Kidney tubule cell (primary cell): ENCODE results near the gene MPLKIP.
"Not testable (repeated sequence)": the region's sequence is repeated elsewhere in the genome, so short reads cannot be mapped to it uniquely, and the experiment has no call there.

Experiments used
- DNase-seq: peaks from one replicate; pipeline ENCODE4 v3.0.0-alpha.2; 2018; ENCODE audit warnings: low spot score

Gene MPLKIP

DNA sequence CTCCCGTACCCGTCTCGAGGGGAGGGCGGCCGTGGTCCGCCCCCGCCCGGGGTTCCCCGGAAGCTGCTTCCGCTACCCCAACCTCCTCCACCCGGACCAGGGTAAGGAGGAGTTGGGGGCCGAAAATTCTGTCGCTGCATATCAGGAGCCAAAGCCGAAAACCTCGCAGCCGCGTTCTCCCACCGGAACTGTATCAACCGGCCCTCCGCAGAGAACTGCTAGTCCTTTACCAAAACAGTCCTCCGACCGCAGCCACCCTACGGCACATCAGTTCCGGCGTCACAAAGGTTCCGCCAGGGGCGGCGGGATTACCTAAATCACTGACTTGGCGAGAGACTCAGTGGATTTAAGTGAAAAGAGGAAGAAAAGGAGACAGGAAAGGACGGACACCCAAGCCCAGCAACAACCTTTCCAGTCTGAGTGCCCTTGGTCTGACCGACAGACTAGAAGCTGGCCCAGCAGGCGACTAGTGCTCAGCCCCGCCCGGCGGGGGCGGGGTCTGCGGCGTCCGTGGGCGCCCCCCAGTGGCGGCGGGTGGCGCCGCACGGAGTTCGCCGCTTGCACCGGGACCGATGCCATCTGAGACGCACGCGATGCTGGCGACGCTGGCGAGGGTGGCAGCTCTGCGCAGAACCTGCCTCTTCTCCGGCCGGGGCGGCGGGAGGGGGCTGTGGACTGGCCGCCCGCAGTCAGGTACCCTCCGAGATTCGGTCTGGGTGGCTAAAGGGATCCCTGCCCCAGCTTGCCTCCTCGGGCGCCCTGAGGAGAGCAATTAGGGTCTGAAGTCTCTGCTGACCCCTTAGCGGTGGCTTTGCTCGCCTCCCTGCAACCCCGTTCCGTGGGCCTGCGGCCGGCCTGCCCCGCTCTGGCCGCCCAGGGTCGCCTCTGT lies at the start of gene MPLKIP, which contains the start of gene SUGCT:
MPLKIP (minus strand) TSS at position 195 of the 889 bp plus-strand sequence; CDS start at position 140, 55 bp downstream.
SUGCT (plus strand) TSS at position 578 of the 889 bp plus-strand sequence.
- DNase-seq: peak; percentile 87

DNA sequence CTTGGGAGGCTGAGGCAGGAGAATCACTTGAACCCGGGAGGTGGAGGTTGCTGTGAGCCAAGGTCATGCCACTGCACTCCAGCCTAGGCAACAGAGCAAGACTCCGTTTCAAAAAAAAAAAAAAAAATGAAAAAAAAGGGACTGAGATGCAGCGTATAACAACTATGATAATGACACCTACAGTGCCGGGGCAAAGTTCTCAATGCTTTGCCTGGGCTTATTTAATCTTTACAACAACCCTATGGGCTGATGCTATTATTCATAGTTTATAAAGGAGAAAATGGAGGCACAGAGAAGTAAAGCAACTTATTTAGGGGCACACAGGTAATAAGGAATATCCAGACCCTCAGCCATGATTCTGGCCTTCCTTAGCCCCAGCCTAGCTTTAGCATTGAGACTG lies 48.0 kb upstream of the MPLKIP start:
- no peak for DNase-seq

DNA sequence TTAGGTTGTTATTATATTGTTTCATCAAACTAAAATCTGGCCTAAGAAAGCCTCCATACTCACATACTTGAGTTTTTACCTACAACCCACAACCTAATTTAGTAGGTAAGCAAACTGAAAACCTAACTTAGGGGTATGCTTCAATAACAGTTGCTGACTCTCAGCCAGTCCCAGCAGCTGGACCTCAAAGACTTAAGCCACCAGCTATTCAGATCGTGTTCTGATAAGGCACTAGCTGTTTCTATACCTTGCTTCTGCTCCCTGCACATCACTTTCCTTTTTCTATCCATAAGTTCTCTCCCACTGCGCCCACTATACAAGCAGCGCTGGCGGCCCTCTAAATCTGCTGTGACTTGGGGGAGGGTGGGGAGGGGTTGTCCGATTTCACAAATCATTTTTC lies 42.6 kb upstream of the MPLKIP start:
- DNase-seq: no peak

DNA sequence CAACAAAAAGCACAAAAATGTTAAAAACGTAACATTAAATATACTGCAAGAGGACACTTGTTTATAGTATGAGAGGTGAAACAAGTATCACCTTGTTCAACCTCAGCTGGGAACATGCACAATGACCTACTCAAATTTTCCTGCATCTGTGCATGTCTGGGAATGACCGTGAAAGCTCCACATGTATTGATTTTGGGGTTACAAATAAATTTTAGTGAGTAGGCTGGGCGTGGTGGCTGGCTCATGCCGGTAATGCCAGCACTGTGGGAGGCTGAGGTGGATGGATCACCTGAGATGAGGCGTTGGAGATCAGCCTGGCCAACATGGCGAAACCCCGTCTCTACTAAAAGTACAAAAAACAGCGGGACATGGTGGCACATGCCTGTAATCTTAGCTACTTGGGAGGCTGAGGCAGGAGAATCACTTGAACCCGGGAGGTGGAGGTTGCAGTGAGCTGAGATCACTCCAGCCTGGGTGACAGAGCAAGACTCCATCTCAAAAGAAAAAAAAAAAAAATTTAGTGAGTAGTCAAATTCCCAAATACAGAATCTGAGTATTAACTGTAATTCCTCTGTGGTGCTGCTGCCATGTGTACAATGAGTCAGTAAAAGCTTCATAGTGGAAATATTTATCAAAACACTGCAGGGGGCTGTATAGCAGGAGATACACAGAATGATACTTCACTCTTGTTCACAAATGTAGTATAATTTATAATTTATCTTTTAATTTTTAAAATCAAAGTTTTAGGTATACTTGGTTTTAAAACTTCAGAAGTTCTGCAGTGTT lies 41.5 kb upstream of the MPLKIP start:
- DNase-seq: no peak

DNA sequence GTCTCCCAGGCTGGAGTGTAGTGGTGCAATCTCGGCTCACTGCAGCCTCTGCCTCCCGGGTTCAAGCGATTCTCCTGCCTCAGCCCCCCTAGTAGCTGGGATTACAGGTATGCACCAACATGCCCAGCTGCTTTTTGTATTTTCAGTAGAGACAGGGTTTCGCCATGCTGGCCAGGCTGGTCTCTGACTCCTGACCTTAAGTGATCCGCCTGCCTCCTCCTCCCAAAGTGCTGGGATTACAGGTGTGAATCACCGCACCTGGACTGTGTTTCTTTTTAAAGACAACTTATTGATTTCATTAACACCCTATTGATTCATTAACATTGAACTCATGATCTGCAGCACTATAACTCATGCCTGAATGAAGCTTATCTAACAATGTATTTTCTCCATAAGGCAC lies 40.8 kb upstream of the MPLKIP start:
- DNase-seq: not testable (repeated sequence)

DNA sequence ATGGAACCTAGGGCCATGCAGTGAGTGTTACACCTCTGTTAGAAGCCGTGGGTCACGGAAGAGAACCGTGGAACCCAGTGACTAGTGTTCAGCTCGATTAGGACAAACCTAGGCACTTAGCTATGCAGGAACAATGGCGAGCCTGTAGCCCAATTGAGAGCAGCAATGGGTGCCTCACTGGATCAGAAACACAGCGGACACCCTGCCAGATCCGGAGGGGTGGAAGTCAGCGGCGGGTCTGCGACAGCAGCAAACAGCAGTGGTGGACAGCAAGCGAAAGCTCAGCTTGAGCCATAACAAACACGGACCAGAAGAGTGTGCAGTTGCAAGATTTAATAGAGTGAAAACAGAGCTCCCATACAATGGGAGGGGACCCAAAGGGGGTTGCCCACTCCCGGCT lies 38.7 kb upstream of the MPLKIP start:
- not testable (repeated sequence) for DNase-seq

DNA sequence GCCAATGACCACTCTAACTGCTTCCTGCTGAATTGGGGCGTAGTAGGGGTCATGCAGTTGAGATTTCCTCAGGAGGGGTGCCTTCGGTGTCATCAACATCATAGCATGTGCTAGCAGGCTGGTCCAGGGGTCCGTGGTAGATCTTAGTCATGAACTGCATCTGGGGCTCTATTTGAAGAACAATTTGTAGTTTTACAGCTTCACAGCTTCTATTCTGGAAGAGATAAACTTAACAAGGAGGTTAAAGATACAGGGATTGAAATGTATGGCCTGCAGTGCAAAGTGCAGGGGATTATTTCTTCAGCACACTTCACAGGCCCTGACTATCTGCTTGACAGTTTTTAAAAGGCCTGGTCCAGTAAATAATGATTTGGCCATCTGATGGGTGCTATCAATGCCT lies 33.8 kb upstream of the MPLKIP start:
- not testable (repeated sequence) for DNase-seq

DNA sequence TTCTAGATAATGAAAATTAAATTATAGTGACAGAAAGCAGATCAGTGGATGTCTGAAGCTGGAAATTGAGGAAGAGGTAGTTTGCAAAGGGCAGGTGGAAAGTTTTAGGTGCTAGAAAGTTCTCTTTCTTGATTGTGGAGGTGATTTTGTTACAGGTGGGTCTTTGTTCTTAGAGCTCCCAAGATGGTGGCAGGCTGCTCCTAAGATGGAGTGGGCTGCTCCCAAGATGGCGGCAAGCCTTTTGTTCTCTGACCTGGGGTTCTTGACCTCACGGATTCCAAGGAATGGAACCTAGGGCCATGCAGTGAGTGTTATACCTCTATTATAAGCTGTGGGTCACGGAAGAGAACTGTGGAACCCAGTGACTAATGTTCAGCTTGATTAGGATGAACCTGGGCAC lies 32.9 kb upstream of the MPLKIP start:
- no peak for DNase-seq

DNA sequence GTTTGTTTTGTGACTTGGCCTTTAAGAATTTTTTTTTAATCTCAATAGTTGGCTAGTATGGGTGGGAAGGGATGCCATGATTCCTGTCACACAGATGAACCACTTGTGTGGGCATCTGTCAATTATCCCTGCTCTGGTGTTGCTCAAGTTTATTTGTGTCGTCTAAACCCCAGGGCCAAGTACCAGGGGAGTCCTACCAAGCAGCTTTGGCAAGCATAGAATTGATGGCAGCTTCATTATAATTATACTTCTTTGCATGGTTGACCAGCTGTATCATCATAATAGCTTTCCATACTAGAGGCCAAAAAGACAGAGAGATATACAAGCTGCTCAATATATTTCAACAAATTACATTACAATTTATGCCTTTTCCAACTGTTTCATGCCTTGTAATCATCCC lies 30.8 kb upstream of the MPLKIP start:
- DNase-seq: no peak

DNA sequence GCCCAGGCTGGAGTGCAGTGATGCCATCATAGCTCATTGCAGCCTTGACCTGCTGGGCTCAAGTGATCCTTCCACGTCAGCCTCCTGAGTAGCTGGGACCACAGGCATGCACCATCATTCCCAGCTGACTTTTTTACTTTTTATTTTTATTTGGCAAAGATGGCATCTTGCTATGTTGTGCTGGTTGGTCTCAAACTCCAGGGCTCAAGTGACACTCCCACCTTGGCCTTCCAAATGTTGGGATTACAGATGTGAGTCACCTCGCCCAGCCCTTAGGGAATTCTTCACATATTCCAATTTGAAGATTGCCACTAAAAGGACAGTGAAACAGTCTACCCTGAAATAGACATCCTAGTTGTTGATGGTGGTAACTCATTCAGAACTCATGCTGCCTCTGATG lies 28.1 kb upstream of the MPLKIP start:
- no peak for DNase-seq

DNA sequence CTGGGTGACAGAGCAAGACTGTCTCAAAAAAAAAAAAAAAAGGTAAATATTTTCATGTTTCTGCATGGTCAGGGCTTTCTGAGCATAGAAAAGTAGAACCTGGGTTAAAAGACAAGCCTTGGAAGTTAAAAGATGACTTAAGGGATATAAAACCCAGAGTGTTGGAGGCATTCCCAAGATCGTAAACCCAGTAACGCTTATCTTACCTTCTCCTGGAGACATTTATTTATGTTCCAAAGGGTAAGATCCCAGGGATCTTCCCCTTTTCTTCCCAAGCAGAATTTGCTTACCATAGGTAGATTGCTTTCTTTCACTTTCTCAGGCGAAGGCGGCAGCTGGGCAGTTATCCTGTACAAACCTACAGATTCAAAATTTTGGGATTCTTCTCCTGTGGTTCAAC lies 22.6 kb upstream of the MPLKIP start:
- no peak for DNase-seq

DNA sequence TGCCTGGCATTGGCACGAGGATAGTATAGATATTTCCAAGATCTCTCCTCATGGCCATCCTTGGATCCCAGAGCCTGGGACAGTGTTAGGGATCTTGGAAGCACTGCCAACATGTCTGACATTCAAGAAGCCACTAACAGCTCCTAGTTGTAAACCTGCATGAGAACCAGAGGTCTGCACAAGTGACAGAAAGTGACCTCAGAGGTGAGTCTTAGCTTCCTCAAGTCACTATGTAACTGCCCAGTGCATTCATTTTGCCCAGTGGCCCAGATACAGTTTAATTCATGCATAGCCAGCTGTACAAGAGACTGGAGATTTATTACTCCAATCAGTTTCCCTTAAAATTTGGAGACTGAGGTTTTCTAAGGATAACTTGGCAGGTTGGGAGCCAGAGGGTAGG lies 17.1 kb upstream of the MPLKIP start:
- peak; percentile 42 for DNase-seq

DNA sequence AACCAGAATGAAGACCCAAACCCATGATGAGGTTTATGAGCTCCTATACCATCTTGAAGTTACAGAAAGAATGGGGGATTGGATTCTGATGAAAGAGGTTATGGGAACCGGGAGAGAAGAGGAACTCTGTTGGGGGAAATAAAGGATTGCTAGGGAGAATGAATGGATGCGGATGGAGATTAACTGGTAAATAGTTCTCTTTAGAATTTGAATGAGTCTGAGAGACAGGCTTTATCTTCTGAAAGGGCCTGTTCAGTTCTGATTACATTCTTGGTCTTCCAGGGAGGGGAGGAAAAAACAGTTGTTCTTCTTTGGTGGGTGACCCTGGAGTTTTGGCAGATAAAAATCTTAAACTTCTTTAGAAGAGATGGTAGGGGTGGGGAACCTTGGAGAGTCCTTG lies 14.2 kb upstream of the MPLKIP start:
- DNase-seq: no peak

DNA sequence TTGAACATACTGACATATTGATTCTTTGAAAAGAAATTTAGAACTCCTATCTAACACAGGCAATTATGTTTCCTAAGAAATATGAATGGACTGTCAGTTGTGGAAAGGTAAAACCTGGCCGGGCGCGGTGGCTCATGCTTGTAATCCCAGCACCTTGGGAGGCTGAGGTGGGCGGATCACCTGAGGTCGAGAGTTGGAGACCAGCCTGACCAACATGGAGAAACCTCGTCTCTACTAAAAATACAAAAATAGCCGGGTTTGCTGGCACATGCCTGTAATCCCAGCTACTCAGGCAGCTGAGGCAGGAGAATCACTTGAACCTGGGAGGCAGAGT lies 13.8 kb upstream of the MPLKIP start:
- not testable (repeated sequence) for DNase-seq

DNA sequence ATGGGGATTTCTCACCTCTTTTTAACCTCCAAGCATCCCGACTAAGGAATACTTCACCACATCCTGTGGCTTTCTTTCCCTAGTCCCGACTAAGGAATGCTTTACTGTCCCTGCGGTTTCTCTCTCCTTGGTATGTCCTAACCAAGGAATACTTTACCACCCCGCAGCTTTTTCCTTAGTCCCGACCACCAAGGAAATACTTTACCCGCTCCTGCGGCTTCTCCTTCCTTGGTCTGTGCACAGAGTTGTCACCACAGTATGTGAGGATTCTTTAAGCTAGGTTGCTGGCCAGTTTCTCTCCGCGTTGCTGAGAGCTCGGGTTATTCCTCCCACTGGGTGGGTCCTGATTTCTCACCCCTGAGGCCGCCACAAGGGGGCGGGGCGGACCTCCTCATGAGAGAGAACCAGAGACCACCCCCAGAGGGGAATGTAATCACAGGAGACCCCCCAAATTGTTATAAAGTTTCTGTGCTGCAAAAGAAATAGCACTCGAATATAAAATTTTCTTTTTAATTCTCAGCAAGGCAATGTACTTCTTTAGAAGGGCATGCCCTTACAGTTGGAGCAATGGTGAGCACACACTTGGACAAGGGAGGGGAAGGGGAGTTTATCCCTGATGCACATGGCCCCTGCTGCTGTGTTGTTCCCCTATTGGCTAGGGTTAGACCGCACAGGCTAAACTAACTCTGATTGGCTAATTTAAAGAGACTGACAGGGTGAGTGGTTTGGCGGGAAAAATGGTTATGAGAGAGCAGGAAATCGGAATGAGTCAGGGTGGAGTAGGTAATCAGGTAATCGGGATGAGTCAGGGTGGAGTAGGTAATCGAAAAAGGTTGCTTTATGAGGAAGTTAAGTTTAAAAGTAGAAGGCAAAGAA lies 13.2 kb upstream of the MPLKIP start:
- DNase-seq: no peak

DNA sequence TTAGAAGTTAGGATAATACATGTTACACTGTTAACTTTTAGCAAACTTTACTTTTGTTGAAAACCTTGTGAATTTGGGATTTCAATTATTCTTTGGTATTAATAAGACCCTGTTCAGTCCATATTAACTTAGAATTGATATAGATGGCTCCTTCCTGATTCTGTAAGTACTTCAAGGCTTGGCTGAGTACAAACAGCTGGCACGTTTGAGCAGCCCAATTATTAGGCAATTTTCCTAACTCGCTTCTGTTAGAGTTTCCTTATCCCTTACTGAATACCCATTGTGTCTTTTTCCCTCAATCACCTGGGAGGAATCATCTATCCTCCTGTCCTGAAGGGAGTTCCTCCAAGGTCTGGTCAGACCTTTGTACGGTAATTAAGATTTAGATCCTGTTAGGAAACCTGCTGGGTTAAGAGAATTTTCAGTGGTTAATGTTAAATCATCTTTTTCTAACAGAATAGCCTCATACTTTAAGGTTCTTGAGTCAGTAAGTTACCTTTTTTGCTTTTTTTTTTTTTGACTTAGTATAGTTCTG lies 11.2 kb upstream of the MPLKIP start:
- not testable (repeated sequence) for DNase-seq

DNA sequence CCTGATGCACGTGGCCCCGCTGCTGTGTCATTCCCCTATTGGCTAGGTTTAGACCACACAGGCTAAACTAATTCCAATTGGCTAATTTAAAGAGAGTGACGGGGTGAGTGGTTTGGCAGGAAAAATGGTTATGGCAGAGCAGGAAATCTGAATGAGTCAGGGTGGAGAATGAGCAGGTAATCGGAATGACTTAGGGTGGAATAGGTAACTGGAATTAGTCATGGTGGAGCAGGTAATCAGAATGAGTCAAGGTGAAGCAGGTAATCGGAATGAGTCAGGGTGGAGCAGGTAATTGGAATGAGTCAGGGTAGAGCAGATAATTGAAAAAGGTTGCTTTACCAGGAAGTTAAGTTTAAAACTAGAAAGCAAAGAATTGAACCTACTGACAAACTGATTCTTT lies 7.5 kb upstream of the MPLKIP start:
- peak; percentile 83 for DNase-seq

DNA sequence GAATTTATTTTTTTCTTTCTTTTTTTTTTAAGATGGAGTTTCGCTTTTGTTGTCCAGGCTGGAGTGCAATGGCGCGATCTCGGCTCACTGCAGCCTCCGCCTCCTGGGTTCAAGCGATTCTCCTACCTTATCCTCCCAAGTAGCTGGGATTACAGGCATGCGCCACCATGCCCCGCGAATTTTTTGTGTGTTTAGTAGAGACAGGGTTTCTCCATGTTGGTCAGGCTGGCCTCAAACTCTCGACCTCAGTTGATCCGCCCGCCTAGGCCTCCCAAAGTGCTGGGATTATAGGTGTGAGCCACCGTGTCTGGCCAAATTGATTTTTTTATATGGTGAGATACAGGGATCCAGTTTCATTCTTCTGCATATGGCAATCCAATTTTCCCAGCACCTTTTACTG lies 5.5 kb upstream of the MPLKIP start:
- DNase-seq: not testable (repeated sequence)

DNA sequence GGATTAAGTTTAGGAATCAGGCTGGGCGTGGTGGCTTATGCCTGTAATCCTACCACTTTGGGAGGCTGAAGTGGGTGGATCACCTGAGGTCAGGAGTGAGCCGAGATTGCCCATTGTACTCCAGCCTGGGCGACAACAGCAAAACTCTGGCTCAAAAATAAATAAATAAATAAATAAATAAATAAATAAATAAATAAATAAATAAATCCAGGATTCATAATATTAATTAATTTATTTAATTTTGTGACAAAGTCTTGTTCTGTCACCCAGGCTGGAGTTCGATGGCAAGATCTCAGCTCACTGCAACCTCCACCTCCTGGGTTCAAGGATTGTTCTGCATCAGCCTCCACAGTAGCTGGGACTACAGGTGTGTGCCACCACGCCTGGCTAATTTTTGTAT lies 4.6 kb upstream of the MPLKIP start:
- DNase-seq: no peak

DNA sequence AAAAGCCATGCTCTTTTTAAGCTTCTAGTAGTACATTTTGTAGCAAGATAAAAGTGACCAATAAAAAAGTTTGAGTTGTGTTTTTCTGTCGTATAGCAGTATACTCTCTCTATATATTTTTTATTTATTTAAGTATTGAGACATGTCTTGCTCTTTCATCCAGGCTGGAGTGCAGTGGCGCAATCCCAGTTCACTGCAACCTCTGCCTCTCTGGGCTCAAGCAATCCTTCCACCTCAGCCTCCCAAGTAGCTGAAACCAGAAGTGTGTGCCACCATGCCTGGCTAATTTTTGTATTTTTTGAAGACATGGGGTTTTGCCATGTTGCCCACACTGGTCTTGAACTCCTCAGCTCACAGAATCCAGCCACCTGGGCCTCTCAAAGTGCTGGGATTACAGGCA lies 3.1 kb upstream of the MPLKIP start:
- no peak for DNase-seq

DNA sequence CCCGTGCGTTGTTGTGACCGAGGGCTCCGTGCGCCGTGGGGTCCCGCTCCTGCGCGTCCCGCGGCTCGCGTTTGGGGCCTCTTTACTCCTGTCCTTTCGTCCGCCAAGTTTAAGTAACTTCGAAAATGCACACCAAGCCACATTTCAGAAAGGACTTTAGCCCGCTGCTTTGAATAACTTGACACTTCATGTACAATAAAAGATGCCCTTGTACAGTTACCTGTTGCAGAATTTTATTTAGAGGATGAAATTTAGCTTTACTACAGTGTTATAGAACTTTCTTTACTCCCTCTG lies 842 bp upstream of the MPLKIP start:
- DNase-seq: no peak
